HG03103 (cell line): ENCODE results near the gene OLIG1.

Source experiments
- ATAC-seq: cut with Tn5 transposase; IDR thresholded peaks from one replicate; pipeline ENCODE4 v1.9.1; 2021; ENCODE audit warnings: low read depth; ENCODE audit not compliant: unreplicated experiment

The OLIG1 gene, protein sequence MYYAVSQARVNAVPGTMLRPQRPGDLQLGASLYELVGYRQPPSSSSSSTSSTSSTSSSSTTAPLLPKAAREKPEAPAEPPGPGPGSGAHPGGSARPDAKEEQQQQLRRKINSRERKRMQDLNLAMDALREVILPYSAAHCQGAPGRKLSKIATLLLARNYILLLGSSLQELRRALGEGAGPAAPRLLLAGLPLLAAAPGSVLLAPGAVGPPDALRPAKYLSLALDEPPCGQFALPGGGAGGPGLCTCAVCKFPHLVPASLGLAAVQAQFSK

DNA sequence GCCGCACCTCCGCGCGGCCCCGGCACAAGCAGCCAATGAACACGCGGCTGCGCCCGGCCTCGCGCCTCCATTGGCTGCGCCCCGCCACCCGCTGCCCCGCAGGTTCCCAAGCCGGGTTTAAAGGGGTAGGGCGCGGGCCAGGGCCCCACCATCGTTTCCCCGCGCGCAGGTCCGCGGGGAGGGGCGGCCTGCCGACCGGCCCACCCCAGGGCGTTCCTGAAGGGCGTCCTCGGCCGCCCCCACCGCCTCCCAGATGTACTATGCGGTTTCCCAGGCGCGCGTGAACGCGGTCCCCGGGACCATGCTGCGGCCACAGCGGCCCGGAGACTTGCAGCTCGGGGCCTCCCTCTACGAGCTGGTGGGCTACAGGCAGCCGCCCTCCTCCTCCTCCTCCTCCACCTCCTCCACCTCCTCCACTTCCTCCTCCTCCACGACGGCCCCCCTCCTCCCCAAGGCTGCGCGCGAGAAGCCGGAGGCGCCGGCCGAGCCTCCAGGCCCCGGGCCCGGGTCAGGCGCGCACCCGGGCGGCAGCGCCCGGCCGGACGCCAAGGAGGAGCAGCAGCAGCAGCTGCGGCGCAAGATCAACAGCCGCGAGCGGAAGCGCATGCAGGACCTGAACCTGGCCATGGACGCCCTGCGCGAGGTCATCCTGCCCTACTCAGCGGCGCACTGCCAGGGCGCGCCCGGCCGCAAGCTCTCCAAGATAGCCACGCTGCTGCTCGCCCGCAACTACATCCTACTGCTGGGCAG lies at the start of gene OLIG1:
OLIG1 (plus strand) TSS at position 148 of the 750 bp plus-strand sequence; CDS start at position 254, 106 bp downstream.
- ATAC-seq, result no peak

DNA sequence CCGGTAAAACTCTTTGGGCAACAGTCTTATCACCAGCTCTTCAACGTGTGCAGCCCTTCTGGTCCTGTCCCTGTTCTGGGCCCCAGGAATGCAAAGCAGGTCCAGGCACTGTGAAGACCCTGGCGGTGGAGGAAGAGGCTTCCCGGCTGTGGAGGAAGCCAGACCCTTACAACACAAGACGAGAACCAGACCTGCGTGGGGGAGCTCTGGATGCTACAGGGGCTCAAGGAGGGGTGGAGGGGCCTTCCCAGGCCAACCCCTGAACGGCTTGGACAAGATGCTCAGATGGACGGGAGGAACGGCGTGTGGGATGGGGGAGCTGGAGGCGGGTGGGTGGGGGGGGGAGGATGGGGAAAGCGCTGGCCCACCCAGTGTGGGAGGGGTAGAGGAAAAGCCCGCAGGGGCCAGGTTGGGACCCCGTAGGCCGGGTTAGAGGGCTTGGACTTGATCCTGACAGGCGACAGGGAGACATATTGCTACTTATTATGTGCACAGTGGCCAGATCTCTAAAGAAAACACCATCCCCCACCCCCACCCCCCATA lies 49.3 kb upstream of the OLIG1 start:
- ATAC-seq, result no peak

DNA sequence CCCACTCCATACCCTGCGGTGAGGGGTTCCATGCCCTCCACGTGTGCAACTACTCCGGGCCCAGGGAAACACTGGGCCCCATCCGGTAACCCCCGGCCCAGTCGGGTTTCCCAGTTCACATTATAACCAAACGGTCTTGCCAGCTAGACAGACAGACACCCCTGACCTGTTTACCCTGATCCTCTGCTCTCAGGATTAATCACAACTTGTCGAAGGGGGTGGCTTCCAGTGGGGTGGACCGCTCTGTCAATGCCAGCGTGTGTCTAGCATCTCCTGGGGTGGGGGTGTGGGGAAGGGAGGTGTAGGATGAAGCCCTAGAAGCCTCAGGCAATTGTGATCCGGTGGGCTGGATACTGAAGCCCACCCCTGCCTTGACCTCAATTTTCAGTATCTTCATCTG lies 48.8 kb upstream of the OLIG1 start:
- ATAC-seq, result no peak

DNA sequence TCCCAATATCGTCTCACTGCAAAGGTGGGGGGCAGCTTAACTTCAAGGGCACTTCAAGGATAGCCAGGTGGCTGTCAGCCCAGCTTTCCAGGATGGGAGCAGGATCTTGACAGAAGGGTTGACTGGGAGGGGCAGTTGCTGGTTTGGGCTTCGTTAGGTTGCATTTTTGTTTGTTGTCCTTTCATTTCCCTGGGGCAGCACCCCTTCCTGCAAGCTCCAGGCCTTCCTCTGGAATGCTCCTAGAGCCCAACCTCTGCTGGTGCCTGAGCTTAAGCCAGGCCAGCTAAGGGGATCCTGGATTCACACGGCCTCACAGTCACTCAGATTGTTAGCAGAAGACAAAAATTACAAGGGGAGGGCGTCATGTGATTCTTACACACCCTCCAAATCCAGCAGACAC lies 48.3 kb upstream of the OLIG1 start:
- no peak for ATAC-seq

DNA sequence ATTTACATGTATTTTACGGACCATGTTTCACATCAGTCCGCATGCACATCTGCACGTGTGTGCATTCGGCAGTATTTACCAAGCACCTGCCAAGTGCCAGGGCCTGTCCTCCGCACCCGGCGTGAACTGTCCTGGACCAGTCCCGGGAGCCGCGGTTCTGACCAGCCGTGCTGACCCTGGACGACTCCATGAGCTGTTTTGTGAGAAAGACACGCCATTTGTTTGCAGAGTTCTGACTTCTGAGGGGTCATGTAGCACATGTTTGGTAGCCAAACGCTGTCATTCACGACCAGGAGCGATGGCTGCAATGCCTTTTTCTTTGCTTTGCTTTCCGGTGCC lies 47.5 kb upstream of the OLIG1 start:
- no peak for ATAC-seq

DNA sequence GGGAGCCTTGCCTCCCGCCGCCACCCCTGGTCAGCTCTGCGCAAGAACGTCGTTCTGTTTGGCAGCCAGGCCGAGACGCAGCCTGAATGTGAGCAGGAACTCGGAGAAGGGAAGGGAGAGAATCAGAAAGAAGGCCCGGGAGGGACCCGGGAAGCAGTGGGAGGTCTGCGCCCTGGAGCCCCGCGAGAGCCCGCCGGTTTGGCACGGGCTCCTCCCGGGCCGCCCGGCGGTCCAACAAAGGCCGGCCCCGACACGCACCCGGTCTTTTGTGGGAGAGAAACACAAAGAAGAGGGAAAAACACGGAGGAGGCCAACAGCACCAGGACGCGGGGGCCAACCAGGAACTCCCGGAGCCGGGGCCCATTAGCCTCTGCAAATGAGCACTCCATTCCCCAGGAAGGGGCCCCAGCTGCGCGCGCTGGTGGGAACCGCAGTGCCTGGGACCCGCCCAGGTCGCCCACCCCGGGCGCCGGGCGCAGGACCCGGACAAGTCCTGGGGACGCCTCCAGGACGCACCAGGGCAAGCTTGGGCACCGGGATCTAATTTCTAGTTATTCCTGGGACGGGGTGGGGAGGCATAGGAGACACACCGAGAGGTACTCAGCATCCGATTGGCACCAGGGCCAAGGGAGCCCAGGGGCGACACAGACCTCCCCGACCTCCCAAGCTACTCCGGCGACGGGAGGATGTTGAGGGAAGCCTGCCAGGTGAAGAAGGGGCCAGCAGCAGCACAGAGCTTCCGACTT lies 46.9 kb upstream of the OLIG1 start:
- no peak for ATAC-seq

DNA sequence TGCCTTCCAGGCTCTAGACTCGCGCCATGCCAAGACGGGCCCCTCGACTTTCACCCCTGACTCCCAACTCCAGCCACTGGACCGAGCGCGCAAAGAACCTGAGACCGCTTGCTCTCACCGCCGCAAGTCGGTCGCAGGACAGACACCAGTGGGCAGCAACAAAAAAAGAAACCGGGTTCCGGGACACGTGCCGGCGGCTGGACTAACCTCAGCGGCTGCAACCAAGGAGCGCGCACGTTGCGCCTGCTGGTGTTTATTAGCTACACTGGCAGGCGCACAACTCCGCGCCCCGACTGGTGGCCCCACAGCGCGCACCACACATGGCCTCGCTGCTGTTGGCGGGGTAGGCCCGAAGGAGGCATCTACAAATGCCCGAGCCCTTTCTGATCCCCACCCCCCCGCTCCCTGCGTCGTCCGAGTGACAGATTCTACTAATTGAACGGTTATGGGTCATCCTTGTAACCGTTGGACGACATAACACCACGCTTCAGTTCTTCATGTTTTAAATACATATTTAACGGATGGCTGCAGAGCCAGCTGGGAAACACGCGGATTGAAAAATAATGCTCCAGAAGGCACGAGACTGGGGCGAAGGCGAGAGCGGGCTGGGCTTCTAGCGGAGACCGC lies 46.3 kb upstream of the OLIG1 start:
- no peak for ATAC-seq

DNA sequence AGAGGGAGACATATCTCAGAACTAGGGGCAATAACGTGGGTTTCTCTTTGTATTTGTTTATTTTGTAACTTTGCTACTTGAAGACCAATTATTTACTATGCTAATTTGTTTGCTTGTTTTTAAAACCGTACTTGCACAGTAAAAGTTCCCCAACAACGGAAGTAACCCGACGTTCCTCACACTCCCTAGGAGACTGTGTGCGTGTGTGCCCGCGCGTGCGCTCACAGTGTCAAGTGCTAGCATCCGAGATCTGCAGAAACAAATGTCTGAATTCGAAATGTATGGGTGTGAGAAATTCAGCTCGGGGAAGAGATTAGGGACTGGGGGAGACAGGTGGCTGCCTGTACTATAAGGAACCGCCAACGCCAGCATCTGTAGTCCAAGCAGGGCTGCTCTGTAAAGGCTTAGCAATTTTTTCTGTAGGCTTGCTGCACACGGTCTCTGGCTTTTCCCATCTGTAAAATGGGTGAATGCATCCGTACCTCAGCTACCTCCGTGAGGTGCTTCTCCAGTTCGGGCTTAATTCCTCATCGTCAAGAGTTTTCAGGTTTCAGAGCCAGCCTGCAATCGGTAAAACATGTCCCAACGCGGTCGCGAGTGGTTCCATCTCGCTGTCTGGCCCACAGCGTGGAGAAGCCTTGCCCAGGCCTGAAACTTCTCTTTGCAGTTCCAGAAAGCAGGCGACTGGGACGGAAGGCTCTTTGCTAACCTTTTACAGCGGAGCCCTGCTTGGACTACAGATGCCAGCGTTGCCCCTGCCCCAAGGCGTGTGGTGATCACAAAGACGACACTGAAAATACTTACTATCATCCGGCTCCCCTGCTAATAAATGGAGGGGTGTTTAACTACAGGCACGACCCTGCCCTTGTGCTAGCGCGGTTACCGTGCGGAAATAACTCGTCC lies 45.5 kb upstream of the OLIG1 start:
- ATAC-seq, result no peak

DNA sequence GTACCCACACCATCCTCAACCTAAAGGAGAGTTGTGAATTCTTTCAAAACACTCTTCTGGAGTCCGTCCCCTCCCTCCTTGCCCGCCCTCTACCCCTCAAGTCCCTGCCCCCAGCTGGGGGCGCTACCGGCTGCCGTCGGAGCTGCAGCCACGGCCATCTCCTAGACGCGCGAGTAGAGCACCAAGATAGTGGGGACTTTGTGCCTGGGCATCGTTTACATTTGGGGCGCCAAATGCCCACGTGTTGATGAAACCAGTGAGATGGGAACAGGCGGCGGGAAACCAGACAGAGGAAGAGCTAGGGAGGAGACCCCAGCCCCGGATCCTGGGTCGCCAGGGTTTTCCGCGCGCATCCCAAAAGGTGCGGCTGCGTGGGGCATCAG lies 44.8 kb upstream of the OLIG1 start:
- no peak for ATAC-seq

DNA sequence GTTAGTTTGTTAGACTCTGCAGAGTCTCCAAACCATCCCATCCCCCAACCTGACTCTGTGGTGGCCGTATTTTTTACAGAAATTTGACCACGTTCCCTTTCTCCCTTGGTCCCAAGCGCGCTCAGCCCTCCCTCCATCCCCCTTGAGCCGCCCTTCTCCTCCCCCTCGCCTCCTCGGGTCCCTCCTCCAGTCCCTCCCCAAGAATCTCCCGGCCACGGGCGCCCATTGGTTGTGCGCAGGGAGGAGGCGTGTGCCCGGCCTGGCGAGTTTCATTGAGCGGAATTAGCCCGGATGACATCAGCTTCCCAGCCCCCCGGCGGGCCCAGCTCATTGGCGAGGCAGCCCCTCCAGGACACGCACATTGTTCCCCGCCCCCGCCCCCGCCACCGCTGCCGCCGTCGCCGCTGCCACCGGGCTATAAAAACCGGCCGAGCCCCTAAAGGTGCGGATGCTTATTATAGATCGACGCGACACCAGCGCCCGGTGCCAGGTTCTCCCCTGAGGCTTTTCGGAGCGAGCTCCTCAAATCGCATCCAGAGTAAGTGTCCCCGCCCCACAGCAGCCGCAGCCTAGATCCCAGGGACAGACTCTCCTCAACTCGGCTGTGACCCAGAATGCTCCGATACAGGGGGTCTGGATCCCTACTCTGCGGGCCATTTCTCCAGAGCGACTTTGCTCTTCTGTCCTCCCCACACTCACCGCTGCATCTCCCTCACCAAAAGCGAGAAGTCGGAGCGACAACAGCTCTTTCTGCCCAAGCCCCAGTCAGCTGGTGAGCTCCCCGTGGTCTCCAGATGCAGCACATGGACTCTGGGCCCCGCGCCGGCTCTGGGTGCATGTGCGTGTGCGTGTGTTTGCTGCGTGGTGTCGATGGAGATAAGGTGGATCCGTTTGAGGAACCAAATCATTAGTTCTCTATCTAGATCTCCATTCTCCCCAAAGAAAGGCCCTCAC lies 44.2 kb upstream of the OLIG1 start, which contains the start of gene OLIG2:
OLIG2 (plus strand) TSS at position 447 of the 954 bp plus-strand sequence. CDS start 928 bp downstream, outside the sequence.
- no peak for ATAC-seq

DNA sequence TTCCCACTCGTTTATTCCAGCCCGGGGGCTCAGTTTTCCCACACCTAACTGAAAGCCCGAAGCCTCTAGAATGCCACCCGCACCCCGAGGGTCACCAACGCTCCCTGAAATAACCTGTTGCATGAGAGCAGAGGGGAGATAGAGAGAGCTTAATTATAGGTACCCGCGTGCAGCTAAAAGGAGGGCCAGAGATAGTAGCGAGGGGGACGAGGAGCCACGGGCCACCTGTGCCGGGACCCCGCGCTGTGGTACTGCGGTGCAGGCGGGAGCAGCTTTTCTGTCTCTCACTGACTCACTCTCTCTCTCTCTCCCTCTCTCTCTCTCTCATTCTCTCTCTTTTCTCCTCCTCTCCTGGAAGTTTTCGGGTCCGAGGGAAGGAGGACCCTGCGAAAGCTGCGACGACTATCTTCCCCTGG lies 43.5 kb upstream of the OLIG1 start:
- ATAC-seq, result no peak

DNA sequence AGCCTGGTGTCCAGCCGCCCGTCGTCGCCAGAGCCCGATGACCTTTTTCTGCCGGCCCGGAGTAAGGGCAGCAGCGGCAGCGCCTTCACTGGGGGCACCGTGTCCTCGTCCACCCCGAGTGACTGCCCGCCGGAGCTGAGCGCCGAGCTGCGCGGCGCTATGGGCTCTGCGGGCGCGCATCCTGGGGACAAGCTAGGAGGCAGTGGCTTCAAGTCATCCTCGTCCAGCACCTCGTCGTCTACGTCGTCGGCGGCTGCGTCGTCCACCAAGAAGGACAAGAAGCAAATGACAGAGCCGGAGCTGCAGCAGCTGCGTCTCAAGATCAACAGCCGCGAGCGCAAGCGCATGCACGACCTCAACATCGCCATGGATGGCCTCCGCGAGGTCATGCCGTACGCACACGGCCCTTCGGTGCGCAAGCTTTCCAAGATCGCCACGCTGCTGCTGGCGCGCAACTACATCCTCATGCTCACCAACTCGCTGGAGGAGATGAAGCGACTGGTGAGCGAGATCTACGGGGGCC lies 43.0 kb upstream of the OLIG1 start:
- ATAC-seq, result no peak

DNA sequence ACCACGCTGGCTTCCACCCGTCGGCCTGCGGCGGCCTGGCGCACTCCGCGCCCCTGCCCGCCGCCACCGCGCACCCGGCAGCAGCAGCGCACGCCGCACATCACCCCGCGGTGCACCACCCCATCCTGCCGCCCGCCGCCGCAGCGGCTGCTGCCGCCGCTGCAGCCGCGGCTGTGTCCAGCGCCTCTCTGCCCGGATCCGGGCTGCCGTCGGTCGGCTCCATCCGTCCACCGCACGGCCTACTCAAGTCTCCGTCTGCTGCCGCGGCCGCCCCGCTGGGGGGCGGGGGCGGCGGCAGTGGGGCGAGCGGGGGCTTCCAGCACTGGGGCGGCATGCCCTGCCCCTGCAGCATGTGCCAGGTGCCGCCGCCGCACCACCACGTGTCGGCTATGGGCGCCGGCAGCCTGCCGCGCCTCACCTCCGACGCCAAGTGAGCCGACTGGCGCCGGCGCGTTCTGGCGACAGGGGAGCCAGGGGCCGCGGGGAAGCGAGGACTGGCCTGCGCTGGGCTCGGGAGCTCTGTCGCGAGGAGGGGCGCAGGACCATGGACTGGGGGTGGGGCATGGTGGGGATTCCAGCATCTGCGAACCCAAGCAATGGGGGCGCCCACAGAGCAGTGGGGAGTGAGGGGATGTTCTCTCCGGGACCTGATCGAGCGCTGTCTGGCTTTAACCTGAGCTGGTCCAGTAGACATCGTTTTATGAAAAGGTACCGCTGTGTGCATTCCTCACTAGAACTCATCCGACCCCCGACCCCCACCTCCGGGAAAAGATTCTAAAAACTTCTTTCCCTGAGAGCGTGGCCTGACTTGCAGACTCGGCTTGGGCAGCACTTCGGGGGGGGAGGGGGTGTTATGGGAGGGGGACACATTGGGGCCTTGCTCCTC lies 42.3 kb upstream of the OLIG1 start:
- ATAC-seq, result no peak

DNA sequence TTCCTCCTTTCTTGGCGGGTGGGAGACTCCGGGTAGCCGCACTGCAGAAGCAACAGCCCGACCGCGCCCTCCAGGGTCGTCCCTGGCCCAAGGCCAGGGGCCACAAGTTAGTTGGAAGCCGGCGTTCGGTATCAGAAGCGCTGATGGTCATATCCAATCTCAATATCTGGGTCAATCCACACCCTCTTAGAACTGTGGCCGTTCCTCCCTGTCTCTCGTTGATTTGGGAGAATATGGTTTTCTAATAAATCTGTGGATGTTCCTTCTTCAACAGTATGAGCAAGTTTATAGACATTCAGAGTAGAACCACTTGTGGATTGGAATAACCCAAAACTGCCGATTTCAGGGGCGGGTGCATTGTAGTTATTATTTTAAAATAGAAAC lies 41.7 kb upstream of the OLIG1 start:
- no peak for ATAC-seq

DNA sequence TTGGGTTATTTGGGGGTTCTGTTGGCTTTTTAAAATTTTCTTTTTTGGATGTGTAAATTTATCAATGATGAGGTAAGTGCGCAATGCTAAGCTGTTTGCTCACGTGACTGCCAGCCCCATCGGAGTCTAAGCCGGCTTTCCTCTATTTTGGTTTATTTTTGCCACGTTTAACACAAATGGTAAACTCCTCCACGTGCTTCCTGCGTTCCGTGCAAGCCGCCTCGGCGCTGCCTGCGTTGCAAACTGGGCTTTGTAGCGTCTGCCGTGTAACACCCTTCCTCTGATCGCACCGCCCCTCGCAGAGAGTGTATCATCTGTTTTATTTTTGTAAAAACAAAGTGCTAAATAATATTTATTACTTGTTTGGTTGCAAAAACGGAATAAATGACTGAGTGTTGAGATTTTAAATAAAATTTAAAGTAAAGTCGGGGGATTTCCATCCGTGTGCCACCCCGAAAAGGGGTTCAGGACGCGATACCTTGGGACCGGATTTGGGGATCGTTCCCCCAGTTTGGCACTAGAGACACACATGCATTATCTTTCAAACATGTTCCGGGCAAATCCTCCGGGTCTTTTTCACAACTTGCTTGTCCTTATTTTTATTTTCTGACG lies 41.1 kb upstream of the OLIG1 start:
- ATAC-seq, result no peak

DNA sequence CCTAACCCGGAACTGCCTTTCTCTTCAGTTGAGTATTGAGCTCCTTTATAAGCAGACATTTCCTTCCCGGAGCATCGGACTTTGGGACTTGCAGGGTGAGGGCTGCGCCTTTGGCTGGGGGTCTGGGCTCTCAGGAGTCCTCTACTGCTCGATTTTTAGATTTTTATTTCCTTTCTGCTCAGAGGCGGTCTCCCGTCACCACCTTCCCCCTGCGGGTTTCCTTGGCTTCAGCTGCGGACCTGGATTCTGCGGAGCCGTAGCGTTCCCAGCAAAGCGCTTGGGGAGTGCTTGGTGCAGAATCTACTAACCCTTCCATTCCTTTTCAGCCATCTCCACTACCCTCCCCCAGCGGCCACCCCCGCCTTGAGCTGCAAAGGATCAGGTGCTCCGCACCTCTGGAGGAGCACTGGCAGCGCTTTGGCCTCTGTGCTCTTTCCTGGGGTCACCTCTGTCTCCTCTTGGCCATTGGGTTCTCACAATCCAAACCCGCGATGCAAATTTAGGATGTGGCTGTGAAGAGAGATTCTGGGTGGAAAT lies 40.5 kb upstream of the OLIG1 start:
- ATAC-seq, result no peak

DNA sequence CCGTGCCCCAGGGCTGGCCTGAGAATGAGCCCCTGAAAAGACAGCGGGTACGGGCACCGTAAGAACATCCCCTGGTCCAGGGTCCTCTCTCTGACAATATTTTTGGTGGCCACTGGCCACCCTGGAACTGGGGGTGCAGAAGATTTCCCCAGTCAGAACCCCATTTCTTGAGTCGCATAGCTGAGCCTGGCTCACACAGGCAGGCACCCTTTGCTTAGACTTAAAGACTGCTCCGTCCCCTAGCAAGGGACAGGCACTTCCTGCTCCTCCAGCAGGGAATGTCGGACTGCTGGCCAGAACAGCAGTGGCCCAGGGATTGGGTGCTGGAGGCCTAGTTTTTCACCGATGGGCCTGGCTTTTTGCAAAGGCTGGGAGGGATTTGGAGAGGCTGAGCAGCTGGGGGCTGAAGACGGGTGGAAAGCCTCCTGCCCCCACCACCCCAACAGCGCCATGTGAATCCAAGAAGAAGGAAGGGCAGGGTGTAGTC lies 39.9 kb upstream of the OLIG1 start:
- ATAC-seq, result no peak
